HG03439 (cell line): ENCODE measurements around the gene APOBEC4.

Experiments used
- ATAC-seq: cut with Tn5 transposase; IDR thresholded peaks from one replicate; pipeline ENCODE4 v1.9.1; 2021; ENCODE audit warnings: mild to moderate bottlenecking, moderate library complexity; ENCODE audit not compliant: unreplicated experiment

APOBEC4 gene

DNA sequence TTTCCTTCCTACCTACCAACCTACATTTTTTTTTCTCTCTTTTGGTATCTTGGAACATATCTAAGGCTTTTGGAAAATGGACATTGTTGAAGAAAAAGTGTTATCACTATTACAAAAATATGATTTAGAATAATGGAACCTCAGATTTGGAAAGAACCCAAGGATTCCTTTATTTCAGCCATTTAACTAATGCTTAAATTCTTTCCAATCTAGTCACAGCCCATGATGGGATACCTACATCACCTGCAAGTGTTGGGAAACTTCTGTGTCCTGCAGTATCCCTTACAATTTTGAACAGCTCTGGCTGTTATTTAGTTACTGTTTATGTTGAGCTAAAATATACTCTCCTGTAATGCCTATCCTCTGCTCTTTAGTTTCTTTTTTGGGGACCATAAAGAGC lies 22.3 kb upstream of the APOBEC4 start:
- no peak for ATAC-seq

DNA sequence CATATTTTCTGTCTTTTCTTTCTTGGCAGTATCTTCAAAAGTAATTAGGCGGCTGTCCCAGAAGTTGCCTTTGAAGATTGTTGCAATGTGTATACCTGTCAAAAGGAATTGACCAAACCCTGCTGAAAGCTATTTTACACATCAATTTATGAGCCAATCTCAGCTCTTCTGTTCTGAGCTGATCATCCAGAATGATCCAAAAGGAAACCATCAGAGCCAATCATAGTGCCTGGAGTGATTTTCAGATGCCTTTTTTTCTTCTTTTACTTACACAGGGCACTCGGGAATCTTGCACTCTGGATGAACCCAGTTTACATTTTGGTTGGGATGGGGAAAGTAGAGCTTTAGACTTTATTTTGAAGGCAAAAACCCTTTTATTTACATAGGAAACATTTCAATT lies 21.8 kb upstream of the APOBEC4 start:
- ATAC-seq: no peak

DNA sequence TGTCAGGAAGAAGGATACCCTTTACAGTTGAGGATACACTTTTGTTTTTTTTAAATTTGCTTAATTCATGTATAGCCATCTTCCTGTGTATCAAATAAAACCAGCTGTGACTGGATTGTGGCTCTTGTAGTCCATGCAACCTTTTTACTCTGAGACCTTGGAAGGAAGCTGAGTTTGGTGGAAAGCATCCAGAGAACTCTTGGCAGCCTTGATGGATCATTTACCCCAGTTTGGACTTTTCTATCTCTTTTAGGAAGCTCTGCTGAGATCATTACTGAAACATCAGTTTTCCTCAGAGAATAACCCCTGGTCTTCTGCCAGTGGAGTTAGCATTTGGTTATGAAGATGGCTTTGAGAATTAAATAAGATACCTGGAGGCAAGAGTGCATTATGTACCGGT lies 21.2 kb upstream of the APOBEC4 start:
- ATAC-seq: no peak

DNA sequence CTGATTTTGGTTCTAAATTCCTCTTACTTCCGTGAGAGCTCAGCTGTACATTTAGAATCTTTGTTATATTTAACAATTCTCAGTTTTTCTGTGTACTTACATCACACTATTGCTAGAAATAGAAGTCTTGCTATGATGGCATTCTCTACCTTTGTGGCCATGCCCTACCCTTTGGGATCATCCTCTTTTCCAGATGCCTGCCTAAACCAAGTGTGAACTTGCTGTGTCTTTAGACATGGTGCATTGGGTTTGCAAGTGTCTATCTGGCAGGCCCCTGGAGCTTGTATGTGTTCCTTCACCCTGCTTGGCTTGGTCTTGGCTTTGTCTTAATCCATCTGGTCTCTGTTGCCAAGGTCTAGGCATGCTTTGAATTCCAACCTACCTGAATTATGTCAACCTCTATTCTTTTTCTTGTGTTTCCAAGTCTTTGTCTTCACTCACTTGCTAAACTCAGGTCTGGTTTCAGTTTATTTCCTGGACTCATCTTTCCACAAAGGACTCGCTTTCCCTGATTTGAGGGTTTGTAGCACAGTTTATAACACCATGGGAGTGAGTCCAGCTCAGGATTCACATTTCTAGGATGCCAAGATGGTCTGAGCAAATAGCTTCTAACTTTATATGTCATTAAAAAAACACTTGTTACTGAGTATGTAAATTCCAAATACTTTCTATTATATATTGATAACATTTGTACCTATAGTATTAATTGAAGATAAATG lies 20.6 kb upstream of the APOBEC4 start:
- ATAC-seq: no peak

DNA sequence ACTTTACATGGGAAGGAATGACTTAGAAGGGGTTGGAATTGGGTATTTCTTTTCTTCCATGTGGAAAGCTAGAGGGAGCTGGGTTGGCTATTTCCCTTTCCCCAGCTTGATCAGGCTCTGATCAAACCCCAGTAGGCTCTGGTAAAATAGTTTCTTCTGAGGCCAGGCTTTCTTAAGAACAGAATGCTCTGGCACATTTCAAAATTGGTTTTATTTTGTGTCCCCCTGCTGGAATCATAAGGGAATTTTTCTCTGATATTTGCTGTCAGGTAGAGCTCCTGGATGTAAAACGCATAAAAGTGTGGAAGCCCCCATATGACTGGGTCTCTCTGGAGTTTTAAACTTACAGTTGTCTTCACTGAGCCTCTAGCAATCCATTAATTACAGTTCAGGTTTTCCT lies 17.1 kb upstream of the APOBEC4 start:
- ATAC-seq: no peak

DNA sequence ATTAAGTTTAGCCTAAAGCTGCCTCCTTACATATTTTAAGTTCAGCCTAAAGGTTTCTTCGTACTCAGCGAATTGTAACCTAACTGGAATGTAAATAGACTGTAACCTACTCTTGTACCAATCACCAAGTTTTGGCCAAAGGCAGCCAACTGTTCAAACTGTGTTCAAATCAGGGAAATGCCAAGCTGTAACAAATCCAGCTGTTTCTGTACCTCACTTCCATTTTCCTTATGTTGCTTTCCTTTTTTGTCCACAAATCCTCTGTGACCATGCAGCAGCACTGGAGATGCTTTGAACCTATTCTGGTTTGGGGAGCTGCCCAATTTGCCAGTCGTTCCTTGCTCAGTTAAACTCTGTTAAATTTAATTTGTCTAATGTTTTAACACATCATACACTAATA lies 3.2 kb upstream of the APOBEC4 start:
- ATAC-seq: no peak

DNA sequence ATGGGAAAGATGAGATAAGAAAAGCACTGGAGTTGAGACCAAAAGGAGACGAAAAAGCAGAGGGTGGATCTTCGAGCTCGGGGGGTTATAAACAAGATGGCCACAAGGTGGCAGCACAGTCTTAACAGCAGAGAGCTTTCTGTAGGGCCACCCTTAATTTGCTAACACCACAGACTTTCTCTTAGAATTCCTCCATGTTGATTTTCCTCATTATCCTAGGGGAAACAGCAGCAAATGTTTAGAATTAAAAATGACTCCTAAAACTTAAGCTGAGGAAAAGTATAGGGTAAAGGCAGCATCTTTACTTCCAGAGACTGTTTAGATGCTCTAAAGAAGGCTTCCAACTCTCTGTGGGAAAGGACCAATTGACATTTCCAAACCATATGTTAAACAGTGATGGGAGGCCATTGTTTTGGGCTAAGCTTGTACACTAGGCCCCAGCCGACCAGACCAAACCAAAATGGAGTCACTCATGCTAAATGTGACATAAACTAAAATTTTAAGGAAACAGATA lies 2.5 kb upstream of the APOBEC4 start:
- ATAC-seq: peak; percentile 62

DNA sequence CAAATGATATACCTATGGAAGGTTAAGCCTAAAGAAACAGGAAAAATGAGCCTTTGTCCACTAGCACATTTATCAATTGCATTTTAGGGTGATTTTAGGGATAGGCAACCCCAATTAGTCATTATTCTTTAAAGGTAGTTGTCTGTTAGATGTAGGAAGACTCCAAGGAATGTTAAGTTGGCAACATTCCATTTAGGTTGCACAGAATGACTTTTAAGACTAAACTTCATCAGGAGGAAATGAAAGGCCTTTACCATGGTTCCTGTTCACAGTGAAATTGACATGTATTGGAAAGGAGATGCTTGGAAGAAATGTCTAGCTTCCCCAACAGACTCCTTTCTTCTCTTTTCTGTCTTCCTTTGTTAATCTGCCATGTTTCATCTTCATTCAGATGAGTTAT lies 1.6 kb upstream of the APOBEC4 start:
- no peak for ATAC-seq

DNA sequence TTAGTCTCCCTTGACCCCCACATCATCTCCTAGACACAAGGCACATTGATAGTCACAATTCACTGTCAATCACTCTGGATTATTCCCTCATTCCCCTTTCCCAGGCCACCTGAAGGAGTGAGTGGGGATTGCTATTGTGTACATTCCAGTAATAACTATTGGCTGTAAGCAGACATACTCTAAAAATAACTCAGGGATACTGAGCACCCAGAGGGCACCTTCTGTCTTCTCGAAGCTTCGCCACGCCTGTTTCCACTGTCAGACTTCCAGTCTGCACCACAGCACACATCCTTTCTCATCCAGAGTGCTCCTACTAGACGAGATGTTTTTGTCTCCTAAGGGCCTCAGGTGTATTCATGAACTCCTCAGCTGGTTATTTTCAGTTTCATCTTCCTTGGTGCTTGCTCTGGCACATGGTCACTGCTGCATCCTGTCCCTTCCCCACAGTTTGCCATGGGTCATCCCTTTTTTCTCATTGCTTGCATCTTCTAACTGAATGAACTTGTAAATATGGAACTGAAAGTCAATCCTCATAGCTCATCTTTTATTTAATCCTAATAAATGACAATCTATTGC lies 848 bp upstream of the APOBEC4 start:
- no peak for ATAC-seq

DNA sequence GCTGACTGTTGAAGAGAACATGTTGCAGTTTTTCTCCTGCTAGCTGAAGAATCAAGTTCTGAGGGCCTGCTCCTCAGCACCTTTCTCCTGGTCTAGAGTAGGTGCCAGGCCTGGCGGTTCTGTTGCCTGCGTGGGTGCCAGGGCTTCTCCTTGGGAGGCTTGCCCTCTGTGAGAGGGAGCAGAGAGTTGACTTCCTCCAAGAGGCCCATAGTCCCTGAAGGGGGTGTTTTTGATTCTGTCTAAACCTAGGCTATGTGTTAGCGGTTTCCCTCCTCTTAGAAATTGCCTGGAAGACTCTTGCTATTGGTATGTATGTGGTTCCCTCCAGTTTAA lies 312 bp upstream of the APOBEC4 start:
- no peak for ATAC-seq

DNA sequence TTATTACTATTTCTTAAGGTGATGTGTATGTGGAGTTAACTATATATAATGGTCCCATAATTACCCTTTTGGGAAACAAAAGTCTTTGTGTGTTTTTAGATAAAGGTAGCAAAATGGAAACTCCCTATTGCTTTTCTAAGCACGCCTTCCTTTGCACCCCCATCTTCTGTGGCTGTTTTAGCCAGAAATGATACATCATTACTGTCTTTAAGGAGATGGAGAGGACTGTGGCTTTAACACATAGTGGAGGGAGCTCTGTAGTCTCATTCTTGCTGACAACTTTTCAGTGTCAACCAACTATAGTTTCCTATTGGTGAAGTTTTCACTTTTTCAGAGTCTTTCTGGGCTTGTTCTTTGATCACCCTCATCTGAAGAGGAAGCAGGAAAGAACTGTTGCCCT lies 1.0 kb downstream of the APOBEC4 start:
- no peak for ATAC-seq

DNA sequence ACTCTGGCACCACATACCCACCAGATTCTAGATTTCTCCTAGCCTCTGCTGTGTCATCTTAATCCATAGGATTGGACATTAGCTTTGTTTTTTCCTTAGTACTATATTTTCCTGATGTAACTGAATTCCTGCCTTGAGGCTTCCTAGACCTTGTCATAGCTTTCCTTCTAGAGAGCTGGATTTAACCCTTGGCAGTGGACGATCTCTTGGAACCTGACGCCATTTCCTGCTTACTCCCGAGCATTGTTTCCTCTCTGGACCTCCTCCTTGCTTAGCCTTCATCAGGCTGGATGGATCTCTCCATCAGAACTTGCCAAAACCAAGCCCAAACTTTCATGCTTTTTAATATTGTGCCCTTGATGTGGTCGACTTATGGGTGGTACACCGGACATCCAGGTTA lies 1.5 kb downstream of the APOBEC4 start:
- ATAC-seq: no peak

DNA sequence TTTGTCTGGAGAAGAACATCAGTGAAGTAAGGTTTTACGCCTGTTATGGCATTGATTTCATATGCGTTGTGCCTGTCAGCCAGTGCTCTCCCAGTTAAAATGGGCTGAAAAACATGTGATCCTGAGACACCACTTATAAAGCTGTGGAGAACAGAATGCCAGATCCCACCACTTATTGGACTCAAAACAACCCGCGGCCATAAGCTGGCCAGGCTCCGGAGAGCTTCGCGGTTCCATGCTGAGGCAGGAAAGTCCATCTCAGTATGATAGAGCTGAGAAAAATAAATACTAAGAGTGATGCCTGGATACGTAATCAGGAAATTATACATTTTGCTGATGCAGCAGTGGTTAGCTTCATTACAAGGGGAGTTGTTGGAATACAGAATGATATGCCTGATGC lies 5.1 kb downstream of the APOBEC4 start:
- no peak for ATAC-seq

DNA sequence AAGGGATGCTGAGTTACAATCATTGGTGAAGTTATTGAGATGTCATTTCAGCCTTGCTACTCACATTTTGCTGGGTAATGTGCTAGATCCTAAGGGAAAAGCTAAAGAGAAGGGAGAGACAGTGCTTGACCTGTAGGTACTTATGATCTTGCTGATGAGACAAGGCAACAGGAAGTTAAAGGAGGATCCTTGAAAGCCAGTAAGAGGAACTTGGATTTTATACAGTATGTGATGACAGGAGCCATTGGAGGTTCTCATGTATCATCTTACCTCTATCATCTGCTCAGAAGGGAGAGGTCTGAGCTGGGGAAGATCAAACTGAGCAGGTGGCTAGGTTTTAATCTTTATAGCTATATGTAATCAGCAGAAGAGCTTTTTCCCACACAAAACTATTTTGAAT lies 6.3 kb downstream of the APOBEC4 start:
- no peak for ATAC-seq

DNA sequence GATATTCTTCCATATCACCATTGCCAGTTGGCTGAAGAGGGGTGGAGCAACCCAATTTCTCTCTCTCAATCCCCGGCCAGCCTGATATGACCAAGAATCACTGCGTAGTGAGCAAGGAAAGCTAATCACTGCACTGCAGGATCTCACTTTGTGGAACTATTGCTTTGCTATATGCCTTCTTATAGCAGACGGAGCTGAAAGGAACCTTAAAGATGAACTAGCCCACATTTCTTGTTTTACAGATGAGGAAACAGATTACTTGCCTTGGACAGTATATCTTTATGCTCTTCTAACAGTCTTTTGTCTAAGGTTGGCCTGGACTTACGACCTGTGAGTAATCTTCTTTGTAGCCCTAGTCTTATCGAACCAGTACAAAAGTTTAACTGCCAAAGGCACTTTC lies 7.6 kb downstream of the APOBEC4 start:
- no peak for ATAC-seq

DNA sequence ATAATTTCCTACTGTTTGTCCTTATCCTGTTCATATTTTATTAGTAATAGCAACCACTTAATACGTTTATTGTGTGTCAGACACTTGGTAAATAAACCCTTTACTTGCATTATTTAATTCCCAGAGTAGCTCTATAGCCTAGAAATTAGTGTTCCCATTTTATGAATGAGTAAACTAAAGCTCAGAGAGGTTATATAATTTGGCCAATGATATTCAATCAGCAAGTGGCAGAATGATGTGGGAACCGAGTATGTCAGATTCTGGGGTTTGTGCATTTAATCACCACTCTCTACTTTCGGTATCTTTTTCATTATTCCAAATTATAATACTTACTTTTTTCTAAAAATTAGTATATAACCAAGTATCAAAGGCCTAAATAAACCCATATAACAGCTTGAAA lies 10.9 kb downstream of the APOBEC4 start:
- no peak for ATAC-seq

DNA sequence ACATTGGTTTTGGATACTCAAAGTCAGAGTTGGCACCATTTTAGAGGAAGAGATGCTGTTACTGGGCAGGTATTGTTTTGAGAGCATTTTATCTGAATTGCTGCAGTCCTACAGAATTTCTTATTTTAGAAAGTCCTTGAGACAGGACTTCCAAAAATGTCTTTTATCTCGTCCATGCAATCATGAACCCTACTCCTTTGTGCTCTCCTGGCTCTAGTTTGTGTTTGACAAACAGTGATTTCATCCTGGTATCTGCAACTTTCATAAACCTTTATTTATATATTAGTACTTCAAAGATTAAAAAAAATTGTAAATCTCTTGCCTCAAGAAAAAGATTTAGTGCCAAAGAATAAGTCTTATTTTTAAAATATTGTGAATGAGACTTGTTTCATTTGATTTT lies 12.9 kb downstream of the APOBEC4 start:
- ATAC-seq: no peak

DNA sequence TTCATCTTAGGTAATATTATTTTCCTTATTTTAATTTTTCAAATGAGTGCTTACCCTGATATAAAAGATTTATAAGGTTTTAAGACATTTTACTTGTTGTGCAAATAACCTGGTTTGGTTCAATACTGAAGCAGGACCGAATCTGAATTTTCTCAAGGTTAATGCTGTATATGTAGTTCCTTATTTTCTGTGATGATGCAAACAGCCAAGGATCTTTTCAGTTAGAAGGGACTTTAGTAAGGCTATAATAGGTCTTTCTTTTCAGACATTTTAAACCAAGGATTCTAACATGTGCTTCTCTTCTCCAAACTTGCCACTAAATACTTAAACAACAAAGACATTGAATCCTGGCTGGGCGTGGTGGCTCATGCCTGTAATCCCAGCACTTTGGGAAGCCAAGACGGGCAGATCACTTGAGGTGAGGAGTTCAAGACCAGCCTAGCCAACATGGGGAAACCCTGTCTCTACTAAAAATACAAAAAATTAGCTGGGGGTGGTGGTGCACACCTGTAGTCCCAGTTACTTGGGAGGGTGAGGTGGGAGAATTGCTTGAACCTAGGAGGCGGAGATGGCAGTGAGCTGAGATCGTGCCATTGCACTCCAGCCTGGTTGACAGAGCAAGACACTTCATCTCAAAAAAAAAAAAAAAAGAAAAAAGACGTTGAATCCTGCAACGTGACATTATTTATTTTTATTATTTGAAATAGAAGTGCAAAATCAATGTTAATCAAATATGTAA lies 14.3 kb downstream of the APOBEC4 start:
- no peak for ATAC-seq

DNA sequence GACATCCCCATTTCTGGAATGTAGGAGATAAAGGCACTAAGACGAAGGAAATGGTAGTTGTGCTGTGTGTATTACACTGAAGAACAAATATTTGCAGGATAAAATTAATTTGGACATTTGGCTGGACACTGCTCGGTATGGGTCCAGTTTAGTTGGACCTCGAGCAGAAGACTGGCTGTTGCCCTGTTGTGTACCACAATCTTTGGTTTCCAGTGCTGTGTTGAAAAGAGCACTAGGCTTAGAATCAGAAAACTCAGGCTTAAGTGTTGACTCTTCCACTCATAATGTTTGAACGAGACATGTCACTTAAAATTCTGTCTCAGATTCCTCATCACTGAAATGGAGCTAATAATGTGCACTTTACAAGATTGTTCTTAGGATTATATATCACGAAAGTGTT lies 16.3 kb downstream of the APOBEC4 start:
- ATAC-seq: no peak

DNA sequence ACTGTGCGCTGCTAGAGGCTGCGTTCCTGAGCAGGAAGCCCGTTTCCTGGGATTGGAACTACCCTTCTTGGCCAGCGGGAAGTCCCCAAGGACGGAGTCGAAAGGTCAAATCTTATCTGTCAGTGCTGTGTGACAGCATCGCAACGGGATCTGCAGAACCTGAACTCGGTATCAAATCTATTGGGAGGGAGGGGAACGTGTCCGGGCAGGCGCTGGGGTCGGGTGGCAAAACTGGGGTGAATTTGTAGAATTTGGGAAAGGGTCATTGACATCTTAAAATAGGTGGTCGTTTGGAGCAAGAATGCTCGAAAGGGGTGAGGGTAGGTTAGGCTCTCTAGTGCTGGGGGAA lies 16.8 kb downstream of the APOBEC4 start:
- ATAC-seq: no peak

DNA sequence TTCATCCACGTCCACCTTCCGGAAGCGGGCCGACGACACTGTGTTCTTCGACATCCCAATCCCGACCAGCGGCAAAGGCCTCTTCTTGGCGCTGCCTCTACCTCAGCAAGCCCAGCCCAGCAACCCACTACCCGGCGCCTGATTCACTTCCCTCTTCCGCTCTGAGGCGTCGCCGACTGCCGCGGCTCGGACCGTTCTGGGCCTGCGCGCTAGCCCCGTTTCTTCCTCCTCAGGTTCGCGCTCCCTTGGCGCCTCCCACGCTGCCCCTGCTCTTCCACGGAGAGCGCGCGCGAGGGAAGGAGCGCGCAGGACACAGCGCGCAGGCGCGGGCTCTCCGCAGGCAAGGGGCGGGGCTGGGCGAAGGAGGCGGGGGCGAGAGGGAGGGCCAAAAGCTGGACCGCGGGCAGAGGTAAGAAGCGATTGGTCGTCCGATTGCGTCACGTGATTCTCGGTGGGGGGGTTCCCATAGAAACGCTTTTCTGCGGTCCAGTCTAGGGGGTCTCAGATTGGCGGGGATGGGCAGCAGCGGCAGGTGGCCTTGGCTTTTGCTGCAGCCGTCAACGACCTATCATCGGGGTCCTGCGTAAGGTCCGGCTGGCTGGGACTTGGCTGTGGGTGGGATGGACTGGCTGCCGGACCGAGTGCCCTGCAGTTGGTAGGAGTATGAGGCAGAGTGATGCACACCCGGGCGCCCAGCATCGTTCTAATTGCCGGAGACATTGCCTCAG lies 17.3 kb downstream of the APOBEC4 start, which contains the start of gene ARPC5:
Gene ARPC5 (minus strand): TSS at position 178 of the 728 bp plus-strand sequence. CDS start 124 bp downstream, at position 54.
- ATAC-seq: peak; percentile 89
